SK-N-SH treated with all-trans-retinoic acid at 6 μM for 48 hours (cell line): Measurements from ENCODE around the gene FSD1L.

Source experiments
- ATAC-seq: fragments of 200-7000 bp; cut with Tn5 transposase; 3 replicates; pipeline ENCODE4 v1.9.1; 2020; ENCODE audit warnings: mild to moderate bottlenecking, moderate library complexity
- ARNTL ChIP-seq: fragments of 450-650 bp; formaldehyde crosslinking; IDR thresholded peaks from 2 replicates; pipeline ENCODE4 v1.5.0; 2020; ENCODE audit warnings: low read depth, mild to moderate bottlenecking, moderate library complexity, borderline replicate concordance
- CSDC2 ChIP-seq: fragments of 250-450 bp; sonication (Bioruptor Pico); IDR thresholded peaks from 2 replicates; pipeline ENCODE4 v1.5.0; 2020; ENCODE audit warnings: mild to moderate bottlenecking, moderate library complexity
- ESRRG ChIP-seq: fragments of 250-450 bp; sonication (Bioruptor Pico); IDR thresholded peaks from 2 replicates; pipeline ENCODE4 v1.6.1; 2021; ENCODE audit warnings: mild to moderate bottlenecking
- GLIS3 ChIP-seq: fragments of 250-450 bp; sonication (Bioruptor Pico); IDR thresholded peaks from 2 replicates; pipeline ENCODE4 v1.5.0; 2020; ENCODE audit warnings: mild to moderate bottlenecking, moderate library complexity
- ISL1 ChIP-seq: fragments of 250-450 bp; sonication (Bioruptor Pico); IDR thresholded peaks from 2 replicates; pipeline ENCODE4 v2.1.2; 2022; ENCODE audit warnings: mild to moderate bottlenecking, moderate library complexity
- PPARA ChIP-seq: fragments of 250-450 bp; sonication (Bioruptor Pico); IDR thresholded peaks from 2 replicates; pipeline ENCODE4 v1.5.0; 2020; ENCODE audit warnings: mild to moderate bottlenecking, borderline replicate concordance
- RARB ChIP-seq: fragments of 250-450 bp; sonication (Bioruptor Pico); IDR thresholded peaks from 2 replicates; pipeline ENCODE4 v1.8.0; 2021; ENCODE audit warnings: mild to moderate bottlenecking, moderate library complexity
- SNAI2 ChIP-seq: fragments of 250-450 bp; sonication (Bioruptor Pico); IDR thresholded peaks from 2 replicates; pipeline ENCODE4 v1.5.0; 2020; ENCODE audit warnings: mild to moderate bottlenecking, moderate library complexity
- TCF4 ChIP-seq: fragments of 250-450 bp; sonication (Bioruptor Pico); IDR thresholded peaks from 2 replicates; pipeline ENCODE4 v1.8.0; 2021; ENCODE audit warnings: mild to moderate bottlenecking, moderate library complexity, borderline replicate concordance
- TOX ChIP-seq: fragments of 250-450 bp; sonication (Bioruptor Pico); IDR thresholded peaks from 2 replicates; pipeline ENCODE4 v1.8.0; 2021; ENCODE audit warnings: mild to moderate bottlenecking, moderate library complexity, borderline replicate concordance
- ZC3H10 ChIP-seq: fragments of 250-450 bp; sonication (Bioruptor Pico); IDR thresholded peaks from 2 replicates; pipeline ENCODE4 v1.5.1; 2021; ENCODE audit warnings: mild to moderate bottlenecking, moderate library complexity
- ZFP3 ChIP-seq: fragments of 250-450 bp; sonication (Bioruptor Pico); IDR thresholded peaks from 2 replicates; pipeline ENCODE4 v1.5.0; 2020; ENCODE audit warnings: mild to moderate bottlenecking, moderate library complexity
- ZNF565 ChIP-seq: fragments of 450-650 bp; formaldehyde crosslinking; conservative IDR thresholded peaks from 2 replicates; pipeline ENCODE4 v1.5.0; 2020; ENCODE audit warnings: low read depth, mild to moderate bottlenecking, moderate library complexity
- ZNF70 ChIP-seq: fragments of 450-650 bp; formaldehyde crosslinking; IDR thresholded peaks from 2 replicates; pipeline ENCODE4 v1.5.0; 2020; ENCODE audit warnings: mild to moderate bottlenecking, moderate library complexity
- ZNF8 ChIP-seq: fragments of 450-650 bp; formaldehyde crosslinking; IDR thresholded peaks from 2 replicates; pipeline ENCODE4 v1.5.0; 2020; ENCODE audit warnings: mild to moderate bottlenecking, moderate library complexity
- TF ChIP-seq, protein P1 (sequence below): fragments of 250-450 bp; sonication (Bioruptor Pico); IDR thresholded peaks from 2 replicates; pipeline ENCODE4 v1.5.0; 2020; ENCODE audit warnings: mild to moderate bottlenecking, moderate library complexity
- TF ChIP-seq, protein P2 (sequence below): fragments of 250-450 bp; sonication (Bioruptor Pico); IDR thresholded peaks from 2 replicates; pipeline ENCODE4 v1.5.1; 2021; ENCODE audit warnings: mild to moderate bottlenecking, moderate library complexity
- TF ChIP-seq, protein P3 (sequence below): fragments of 250-450 bp; sonication (Bioruptor Pico); IDR thresholded peaks from 2 replicates; pipeline ENCODE4 v1.5.1; 2020; ENCODE audit warnings: low read depth, mild to moderate bottlenecking, moderate library complexity
- TF ChIP-seq, protein P4 (sequence below): fragments of 250-450 bp; sonication (Bioruptor Pico); IDR thresholded peaks from 2 replicates; pipeline ENCODE4 v1.8.0; 2021; ENCODE audit warnings: low read depth, mild to moderate bottlenecking, moderate library complexity, borderline replicate concordance

Gene FSD1L

DNA sequence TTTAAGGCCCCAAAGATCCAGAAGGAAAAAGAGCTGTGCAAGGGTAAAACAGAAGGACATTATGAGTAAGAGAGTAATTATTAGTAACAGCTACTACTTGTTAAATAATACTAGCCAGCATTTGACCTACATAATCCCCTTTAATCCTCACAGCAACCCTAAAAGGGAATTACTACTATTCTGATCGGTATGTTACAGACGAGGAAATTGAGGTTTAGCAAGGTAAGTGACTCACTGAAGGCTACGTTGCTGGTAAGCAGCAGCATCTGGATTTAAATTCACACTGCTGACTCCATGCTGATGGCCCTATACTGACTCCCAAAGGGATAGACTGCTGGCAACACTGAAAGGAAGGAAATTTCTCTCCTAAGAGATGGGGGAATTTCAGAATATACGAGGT, 3.7 kb upstream of the FSD1L start (continued):
- TF ChIP-seq, protein P1, sequence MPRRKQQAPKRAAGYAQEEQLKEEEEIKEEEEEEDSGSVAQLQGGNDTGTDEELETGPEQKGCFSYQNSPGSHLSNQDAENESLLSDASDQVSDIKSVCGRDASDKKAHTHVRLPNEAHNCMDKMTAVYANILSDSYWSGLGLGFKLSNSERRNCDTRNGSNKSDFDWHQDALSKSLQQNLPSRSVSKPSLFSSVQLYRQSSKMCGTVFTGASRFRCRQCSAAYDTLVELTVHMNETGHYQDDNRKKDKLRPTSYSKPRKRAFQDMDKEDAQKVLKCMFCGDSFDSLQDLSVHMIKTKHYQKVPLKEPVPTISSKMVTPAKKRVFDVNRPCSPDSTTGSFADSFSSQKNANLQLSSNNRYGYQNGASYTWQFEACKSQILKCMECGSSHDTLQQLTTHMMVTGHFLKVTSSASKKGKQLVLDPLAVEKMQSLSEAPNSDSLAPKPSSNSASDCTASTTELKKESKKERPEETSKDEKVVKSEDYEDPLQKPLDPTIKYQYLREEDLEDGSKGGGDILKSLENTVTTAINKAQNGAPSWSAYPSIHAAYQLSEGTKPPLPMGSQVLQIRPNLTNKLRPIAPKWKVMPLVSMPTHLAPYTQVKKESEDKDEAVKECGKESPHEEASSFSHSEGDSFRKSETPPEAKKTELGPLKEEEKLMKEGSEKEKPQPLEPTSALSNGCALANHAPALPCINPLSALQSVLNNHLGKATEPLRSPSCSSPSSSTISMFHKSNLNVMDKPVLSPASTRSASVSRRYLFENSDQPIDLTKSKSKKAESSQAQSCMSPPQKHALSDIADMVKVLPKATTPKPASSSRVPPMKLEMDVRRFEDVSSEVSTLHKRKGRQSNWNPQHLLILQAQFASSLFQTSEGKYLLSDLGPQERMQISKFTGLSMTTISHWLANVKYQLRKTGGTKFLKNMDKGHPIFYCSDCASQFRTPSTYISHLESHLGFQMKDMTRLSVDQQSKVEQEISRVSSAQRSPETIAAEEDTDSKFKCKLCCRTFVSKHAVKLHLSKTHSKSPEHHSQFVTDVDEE (CRISPR knock-in tag) = no peak
- TF ChIP-seq, all 23 proteins: peak for 0

DNA sequence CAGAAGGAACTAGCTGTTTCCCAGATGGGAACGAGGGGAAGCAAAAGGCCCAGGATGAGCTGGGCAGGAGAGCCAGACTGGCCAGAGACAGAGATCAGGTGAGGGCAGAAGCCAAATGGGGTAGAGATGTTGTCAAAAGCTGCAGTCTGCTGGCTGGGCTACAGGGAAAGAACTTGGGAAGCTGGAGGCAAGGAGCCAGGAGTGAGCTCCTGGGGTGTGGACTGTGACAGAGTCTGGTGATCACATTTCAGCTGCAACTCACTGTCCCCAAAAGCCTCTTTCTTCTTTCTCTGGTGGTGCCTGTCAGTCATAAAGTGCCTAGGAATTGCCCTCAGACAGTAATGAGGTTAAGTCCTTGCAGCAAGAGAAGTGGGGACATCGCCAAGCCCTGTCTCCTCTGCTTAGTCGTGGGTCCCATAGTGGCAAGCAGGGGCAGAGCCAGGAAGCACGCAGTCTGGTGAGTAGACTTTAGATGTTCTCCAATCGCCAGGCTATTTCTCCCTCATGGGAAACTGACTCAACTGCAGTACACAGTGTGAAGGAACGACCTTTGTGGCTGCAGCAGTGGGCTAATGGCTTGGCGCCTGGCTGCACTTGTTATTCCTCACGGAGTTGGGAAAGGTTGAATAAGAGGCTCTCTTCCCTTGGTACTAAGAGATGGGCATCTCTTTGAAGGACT, 2.5 kb upstream of the FSD1L start:
- TF ChIP-seq, protein P2, sequence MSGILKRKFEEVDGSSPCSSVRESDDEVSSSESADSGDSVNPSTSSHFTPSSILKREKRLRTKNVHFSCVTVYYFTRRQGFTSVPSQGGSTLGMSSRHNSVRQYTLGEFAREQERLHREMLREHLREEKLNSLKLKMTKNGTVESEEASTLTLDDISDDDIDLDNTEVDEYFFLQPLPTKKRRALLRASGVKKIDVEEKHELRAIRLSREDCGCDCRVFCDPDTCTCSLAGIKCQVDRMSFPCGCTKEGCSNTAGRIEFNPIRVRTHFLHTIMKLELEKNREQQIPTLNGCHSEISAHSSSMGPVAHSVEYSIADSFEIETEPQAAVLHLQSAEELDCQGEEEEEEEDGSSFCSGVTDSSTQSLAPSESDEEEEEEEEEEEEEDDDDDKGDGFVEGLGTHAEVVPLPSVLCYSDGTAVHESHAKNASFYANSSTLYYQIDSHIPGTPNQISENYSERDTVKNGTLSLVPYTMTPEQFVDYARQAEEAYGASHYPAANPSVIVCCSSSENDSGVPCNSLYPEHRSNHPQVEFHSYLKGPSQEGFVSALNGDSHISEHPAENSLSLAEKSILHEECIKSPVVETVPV (CRISPR knock-in tag) = no peak
- TF ChIP-seq ZFP3 (no peak), ARNTL (CRISPR knock-in tag) (no peak), GLIS3 (CRISPR knock-in tag) (no peak), ZNF565 (CRISPR knock-in tag) (no peak), ESRRG (no peak), ZNF8 (CRISPR knock-in tag) (no peak), PPARA (CRISPR knock-in tag) (no peak), ISL1 (CRISPR knock-in tag) (no peak), CSDC2 (CRISPR knock-in tag) (no peak), TOX (no peak), RARB (no peak), ZNF70 (no peak)
- TF ChIP-seq, protein P3, sequence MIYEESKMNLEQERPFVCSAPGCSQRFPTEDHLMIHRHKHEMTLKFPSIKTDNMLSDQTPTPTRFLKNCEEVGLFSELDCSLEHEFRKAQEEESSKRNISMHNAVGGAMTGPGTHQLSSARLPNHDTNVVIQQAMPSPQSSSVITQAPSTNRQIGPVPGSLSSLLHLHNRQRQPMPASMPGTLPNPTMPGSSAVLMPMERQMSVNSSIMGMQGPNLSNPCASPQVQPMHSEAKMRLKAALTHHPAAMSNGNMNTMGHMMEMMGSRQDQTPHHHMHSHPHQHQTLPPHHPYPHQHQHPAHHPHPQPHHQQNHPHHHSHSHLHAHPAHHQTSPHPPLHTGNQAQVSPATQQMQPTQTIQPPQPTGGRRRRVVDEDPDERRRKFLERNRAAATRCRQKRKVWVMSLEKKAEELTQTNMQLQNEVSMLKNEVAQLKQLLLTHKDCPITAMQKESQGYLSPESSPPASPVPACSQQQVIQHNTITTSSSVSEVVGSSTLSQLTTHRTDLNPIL (CRISPR knock-in tag) = no peak
- TF ChIP-seq, protein P4, sequence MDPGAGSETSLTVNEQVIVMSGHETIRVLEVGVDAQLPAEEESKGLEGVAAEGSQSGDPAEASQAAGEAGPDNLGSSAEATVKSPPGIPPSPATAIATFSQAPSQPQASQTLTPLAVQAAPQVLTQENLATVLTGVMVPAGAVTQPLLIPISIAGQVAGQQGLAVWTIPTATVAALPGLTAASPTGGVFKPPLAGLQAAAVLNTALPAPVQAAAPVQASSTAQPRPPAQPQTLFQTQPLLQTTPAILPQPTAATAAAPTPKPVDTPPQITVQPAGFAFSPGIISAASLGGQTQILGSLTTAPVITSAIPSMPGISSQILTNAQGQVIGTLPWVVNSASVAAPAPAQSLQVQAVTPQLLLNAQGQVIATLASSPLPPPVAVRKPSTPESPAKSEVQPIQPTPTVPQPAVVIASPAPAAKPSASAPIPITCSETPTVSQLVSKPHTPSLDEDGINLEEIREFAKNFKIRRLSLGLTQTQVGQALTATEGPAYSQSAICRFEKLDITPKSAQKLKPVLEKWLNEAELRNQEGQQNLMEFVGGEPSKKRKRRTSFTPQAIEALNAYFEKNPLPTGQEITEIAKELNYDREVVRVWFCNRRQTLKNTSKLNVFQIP = no peak
- ATAC-seq = no peak

DNA sequence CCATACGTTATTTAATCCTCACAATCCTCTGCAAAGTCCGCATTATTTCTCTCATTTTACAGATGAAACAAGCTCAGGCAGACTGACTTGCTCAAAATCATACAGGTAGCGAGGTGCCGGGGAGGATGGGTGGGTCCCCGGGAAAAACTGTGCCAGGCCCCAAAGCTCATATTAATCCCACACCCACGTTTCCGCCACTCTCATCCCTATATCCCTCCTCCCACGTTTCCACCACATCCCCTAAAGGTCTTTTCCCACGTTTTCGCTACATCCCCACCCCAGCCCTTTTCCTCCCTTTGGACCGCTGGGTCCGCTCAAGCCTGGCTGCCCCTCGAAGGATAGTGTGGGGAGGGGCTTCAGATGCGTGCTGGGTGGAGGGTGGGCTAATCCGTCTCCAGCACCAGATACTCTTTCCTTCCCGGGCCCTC, 434 bp upstream of the FSD1L start:
- ATAC-seq = no peak
- TF ChIP-seq PPARA (CRISPR knock-in tag) (no peak), ARNTL (CRISPR knock-in tag) (no peak), TCF4 (CRISPR knock-in tag) (no peak), CSDC2 (CRISPR knock-in tag) (no peak), SNAI2 (CRISPR knock-in tag) (no peak), TOX (no peak), ISL1 (CRISPR knock-in tag) (no peak), RARB (no peak), ZC3H10 (CRISPR knock-in tag) (no peak)
- TF ChIP-seq, protein P1 (CRISPR knock-in tag) = no peak
- TF ChIP-seq, protein P3 (CRISPR knock-in tag) = no peak
